ENCODE measurements around the gene CELSR2. TPM values are rescaled to one million over a fixed set of nuclear protein-coding genes. Genes with fewer than 3 reads are reported as not detected.
"Not testable (repeated sequence)": the region's sequence is repeated elsewhere in the genome, so short reads cannot be mapped to it uniquely, and the experiment has no call there.

CELSR2 gene
- total RNA-seq, 1 donor from 2014 or later, result 2.6 TPM

DNA sequence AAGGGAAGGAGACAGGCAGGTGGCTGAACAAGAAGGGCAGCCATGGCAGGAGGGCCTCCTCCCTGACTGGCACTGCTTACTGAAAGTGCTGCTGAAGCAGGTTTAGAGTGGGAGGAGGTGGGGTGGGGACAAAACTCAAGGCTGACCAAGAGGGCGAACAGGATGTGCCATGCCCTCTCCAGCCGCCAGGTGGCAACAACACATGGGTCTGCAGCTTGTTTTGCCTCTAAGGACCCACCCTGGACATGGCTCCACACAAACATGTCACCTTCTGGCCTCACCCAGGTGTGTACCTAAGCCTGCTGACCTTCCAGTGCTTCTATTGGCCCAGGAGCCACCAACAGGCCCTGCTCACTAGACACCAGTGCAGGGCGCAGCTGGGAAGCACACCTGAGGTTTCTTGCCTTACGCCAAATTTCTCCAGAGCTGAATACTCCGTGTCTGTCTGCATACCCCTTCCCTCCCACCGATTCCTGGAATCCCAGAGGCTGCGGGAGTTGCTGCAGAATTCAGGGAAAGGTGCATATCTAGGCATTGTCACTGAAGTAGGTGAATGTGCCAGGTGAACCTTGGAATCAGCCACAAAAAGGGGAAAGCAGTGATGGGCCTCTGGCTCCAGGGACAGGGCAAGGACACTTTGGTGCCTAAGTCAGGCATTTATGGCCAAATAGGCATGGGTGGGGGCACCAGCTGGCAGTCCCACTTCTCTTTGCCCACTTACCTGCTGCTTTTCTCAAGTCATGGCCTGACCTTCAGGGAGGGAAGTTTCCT lies 28.3 kb downstream of the CELSR2 start:
- peak; percentile 70 for DNase-seq (ENCODE audit: low spot score)

DNA sequence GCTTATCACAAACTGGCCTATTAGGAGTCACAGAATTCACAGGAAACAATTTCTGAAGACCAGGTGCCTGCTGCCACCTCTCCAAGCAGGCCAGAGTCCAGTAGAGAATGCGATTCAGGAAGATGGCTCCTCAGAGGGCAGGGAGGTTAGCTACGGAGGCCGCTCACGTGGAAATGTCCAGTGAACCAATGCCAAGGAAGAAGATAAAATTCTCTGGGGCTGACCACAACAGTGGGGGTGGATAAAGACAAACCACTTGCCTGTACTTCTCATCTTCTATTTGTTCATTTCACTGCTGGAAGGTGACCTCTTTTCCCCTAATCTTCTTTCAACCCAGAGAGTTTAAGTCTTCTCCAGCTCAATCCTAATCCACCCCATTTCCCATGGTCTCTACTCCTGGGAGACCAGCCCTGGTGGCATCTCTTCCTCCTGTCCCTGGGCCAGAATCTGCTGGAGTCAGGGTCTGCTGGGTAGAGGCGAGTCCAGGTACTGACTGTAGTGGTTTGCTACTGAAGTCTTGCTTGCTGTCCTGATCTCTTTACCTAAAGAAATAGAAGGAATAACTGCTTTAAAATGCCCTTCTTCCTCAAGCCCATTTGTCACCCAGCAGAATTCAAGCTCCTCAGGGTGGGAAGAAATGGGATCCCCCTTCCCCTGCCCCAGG lies 30.4 kb downstream of the CELSR2 start:
- DNase-seq (ENCODE audit: low spot score), result no peak

DNA sequence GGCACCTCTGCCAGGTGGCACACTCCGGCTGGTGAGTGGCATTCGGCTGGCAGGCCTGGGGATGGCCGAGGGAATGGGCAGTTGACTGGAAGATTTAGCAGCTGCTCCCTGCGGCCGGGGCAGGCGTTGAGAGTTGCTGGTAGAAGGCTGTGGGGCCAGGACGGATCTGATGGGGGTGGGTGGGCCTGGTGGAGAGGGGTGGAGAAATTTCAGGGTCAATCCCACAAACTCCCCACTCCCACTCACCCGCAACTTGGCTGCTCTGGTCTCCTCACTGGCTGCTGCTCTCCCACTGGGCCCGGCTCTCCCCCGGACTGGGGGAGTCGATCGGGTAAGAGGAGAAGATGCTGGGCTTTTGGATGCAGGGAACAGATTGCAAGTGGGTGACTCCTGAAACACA lies 31.5 kb downstream of the CELSR2 start:
- DNase-seq (ENCODE audit: low spot score), result no peak

DNA sequence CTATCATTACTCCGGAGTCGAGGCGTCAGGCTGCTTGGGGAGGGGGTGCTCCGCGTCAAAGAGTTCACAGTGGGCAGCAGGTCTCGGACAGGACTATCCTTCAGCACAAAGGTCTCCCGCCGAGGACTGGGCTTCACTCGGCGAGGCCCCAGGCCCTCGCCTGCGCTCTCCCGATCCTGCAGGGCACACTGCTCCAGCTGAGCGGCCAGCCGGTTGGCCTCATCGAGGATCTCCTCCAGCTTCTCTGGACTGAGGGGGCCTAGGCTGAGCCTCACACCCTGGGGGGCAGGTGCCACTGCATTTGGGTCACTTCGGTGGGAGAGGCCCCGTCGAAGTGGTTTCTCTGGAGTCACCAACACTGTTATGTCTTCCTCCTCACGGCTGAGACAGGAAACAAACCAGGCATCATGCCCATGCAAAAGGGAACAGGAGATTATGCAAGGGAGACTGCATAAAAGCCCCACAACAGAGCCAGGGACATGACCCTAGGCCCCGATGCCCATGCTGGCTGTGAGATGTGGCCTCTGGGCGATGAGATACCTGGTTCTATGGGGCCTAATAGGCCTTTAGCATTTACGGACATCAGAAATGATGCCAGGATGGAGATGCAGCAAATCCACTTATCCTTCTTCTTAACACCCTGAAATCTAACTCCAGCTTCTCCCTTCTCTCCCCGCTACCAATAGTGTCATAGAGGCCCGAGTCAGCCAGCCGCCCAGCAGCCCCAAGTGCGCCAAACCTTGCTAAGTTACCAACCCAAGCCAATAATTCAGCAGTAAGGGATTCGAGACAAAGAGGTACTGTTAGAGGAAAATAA lies 32.5 kb downstream of the CELSR2 start:
- DNase-seq (ENCODE audit: low spot score), result no peak

DNA sequence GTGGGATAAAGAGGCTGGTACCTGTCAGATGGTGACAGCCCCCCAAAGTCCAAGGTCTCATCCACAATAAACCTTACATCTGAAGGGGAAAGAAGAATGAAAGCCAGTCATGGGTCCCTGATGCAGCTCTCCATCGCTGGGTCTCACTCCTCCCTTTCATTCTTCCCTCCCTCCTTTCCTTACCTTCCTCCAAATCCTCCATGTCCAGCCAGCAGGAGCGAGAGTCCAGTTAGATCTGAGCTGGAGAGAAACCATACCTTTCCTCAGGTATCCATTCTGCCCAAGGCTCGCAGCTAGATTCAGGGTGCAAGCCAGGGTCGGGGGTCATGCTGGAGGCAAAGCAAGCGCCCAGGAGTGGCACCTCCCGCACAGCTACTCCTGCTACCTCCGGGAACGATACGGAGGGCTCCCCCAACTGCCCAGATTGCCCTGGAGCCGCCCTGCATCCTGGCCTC lies 33.2 kb downstream of the CELSR2 start:
- no peak for DNase-seq (ENCODE audit: low spot score)

DNA sequence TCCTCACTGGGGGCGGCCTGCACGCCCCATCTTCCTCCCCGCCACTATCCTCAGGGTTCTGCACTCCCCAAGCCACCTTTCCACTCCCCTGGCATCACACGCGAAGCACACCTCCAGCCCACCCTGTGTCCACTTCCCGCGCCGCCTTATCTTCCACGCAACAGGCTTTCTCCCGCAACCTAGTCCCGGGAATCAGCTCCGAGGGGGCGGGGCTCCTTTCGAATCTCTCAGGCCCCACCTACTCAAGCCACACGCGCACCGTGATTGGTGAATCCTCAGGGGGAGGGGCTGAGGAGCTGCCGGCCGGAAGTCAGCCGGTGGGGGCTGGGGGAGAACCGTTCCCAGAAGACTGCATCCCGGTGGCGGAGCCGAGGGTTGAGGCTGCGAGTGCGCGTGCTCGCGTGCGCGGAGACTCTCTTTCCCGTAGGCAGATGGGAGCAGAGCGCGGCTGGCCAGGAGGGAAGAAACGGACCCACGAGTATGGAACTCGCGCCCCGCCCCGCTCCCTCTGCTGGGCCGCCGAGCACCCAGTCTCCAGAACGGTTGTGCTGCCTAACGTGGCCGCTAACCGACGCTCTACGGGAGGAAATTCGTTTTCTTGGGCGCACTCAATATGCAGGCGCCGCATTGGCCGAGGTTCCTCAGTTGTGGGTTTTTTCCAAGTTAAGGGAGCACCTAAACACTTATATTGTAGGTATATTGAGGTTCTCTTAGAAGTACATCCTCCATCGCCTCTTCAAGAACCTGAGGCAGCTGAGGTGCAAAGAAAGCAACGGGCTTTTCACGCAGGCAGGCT lies 33.8 kb downstream of the CELSR2 start, which contains the start of gene PSRC1:
PSRC1 (minus strand) TSS at position 194 of the 796 bp plus-strand sequence.
- peak; percentile 98 for DNase-seq (ENCODE audit: low spot score)

DNA sequence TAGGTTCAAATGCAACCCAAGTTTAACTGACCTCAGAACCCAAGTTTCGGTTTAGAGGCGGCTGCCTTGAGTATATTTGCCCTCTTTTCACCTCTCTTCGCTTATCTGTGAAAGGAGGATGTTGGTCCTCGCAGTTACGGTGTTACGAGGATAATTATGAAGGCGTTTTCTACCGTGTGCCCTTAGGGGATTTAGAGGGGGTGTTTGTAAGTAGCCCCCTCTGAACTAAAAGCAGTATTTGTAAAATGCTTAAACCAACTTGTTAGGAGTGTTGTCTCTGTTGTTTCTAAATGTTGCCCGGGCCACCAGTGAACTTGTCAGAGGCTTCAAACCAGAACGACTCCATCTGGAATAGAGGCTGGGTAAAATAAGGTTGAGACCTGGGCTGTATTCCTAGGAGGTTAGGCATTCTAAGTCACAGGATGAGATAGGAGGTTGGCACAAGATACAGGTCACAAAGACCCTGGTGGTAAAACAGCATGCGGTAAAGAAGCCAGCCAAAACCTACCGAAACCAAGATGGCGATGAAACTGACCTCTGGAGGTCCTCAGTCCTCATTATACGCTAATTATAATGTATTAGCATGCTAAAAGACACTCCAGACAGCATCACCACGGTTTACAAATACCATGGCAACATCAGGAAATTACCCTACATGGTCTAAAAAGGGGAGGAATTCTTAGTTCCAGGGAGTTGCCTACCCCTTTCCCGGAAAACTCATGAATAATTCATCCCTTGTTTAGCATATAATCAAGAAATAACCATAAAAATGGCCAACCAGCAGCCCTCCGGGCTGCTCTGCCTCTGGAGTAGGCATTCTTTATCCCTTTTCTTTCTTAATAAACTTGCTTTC lies 34.6 kb downstream of the CELSR2 start:
- no peak for DNase-seq (ENCODE audit: low spot score)

DNA sequence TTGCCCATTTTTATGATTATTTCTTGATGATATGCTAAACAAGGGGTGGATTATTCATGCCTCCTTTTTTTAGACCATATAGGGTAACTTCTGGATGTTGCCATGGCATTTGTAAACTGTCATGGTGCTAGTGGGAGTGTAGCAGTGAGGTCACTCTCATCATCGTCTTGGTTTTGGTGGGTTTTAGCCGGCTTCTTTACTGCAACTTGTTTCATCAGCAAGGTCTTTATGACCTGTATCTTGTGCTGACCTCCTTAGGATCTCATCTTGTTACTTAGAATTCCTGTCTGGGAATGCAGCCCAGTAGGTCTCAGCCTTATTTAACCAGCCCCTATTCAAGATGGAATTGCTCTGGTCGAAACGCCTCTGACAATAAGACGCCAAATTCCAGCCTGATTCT lies 37.4 kb downstream of the CELSR2 start:
- not testable (repeated sequence) for DNase-seq (ENCODE audit: low spot score)

DNA sequence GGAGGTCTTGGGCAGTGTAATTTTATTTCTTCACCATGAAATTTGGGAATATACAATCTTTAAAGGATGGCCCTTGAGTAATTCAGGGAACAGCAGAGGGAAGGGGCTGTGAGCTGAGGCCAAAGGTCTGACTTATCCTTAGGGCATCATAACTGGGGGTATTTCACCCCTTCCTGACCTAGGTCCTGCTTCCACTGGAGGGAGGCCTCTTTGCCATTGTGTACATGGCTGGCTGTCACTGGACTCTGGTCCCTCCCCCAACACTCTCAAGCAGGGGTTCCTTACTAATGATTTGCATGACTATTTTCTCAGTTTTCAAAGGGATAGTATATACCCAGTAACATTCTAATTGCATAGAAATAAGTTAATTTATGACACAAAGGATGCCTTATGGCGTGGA lies 40.8 kb downstream of the CELSR2 start:
- no peak for DNase-seq (ENCODE audit: low spot score)

DNA sequence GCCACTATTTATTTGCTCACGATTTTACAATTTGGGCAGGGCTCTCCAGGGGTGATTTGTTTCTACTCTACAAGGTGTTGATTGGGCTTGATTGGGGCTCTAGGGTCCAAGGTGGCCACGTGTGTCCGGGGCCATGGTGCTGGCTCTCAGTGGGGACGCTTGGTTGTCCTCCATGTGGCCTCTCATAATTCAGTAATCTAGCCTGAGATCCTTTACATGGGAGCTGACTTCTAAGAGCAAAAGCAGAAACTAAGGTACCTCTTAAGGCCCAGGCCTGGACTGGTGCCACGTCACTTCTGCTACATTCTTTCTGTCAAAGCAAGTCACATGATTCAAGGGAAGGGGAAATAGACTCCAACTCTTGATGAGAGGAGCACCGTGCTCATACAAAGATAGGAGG lies 41.7 kb downstream of the CELSR2 start:
- DNase-seq (ENCODE audit: low spot score), result peak; percentile 37

DNA sequence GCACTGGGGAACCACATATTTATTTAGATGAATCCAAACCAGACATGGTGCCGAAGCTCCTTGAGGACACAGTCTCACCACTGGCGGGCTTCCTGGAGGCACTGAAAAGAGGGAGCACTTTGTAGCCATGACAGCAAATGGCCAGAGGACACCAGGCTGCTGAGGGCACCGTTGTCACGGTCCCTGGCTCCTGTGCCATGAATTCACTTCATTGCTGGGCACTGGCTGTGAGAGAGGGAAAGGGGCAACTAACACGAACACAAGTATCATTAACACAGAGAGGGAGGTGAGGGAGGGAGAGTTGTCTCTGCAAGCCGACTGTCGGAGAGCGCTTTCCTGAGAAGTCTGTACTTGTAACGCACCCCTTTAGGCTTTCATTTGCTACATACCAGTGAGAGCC lies 43.0 kb downstream of the CELSR2 start:
- DNase-seq (ENCODE audit: low spot score), result no peak

DNA sequence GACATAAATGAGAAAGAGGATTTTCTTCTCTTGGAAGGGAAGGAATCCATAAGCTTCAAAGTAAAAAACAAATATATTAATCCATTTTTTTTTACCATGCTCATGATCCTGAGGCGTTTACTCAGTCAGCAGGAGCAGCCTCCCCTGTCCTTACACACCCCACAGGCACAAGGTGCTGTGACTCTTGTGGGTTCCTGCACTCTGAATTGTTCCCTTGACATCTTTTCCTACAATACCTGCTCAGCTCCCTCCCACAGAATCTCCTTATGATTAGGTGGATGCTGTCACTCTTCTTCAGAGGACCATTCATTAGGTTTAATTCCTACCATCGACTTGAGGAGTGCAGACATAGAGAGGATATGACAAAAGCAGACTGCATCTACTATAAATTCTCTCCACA lies 43.7 kb downstream of the CELSR2 start:
- no peak for DNase-seq (ENCODE audit: low spot score)

DNA sequence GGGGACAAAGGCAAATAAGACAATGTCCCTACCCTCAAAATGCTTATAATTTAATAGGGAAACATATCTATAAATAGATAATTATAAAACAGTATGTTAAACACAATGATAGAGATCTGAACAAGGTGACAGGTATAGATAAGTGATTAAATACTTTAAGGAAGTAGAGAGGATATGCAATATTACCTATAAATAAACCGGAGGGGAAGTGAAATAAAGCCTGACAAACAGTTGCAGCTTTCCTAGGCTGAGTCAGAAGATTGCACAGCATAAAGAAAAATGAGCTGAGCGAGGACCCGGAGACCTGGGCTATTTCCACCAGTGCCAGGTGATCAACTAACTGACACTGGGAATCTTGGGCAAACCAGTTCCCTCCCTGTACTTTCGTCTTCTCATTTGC lies 45.1 kb downstream of the CELSR2 start:
- DNase-seq (ENCODE audit: low spot score), result no peak

DNA sequence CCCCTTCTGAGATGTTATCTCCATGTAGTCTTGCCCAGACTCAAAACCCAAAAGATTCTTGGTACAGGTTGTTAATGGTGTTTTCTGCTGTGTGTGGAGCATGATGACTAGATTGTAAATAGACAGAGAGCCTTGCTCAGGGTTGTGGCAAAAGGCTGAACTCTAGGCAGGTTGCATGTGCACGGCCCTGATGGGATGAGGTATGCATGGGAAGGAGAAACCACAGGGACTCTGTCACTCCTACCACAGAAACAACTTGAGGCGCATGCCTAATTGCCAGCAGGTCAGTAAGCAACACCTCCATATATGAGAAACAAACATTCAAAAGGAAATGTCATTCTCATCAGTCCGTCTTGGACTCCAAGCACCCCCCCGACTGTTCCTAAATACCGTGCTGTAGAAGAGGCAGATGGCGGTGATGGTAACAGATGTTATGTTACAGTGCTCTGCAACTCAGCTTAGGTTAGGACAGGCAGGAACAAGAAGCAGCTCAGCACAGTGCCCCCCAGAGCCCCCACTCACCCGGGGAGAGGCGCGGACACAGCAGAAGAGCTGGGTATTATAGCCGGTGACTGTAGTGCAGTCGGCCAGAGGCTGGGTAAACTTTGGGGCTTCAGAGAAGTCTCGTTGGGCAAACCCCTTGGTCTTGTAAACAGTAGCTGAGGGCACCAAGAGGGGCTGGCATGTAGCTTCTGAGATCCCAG lies 46.5 kb downstream of the CELSR2 start:
- no peak for DNase-seq (ENCODE audit: low spot score)

DNA sequence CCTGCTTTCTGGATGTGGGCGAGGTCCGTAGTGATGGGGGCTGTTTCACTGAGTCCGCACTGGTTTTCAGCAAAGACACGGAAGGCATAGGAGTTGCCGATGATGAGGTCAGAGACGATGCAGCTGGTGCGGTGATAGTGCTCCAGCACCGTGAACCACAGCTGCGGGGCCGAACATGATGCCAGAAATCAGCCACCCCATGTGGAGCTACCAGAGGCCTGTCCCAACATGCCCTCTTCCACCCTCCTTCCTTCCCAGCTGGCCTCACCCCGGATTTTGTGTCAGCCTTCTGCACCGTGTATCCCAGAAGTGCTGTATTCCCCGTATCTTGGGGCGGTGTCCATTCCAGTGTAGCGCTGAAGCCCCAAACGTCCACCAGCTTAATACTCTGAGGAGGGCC lies 47.4 kb downstream of the CELSR2 start:
- no peak for DNase-seq (ENCODE audit: low spot score)

DNA sequence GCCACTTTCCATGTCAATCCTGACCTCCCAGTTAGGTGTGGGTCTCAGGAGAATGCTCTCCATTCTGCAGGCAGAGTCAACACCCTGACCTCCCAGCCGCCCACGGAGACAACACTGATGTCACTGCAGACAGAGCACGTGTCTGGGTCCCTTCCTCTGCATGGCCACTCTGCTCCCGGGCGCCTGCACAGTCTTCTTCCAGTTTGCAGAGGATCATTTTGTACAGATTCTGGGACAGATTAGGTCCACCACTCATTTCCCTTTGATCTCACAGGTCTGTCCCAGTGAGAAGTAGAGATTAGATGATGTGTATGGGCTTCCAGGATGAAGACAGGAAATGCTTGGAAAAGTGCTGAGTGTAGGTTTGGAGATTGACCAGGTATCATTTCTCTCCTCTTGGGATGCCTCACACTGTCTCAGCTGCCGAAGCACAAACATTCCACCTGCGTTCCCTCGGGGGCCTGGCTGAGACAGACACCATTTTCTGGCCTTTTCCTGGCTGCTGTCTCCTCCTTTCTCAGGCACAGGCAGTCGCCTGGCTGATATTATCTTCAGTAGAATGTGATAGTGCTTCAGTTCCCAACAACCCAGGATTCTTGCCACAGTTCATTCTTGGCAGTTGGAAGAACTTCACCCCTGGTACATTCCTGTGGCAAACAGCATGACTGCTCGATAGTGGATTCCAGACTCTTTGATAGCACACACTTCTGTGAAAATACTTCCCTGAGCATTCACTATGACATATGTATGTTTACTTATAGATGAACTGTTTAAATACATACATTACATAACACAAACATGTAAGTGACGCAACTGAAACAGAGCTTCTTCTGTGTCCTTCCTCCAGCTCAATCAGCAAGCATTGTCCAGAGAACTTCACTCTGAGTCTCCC lies 49.6 kb downstream of the CELSR2 start:
- peak; percentile 33 for DNase-seq (ENCODE audit: low spot score)

DNA sequence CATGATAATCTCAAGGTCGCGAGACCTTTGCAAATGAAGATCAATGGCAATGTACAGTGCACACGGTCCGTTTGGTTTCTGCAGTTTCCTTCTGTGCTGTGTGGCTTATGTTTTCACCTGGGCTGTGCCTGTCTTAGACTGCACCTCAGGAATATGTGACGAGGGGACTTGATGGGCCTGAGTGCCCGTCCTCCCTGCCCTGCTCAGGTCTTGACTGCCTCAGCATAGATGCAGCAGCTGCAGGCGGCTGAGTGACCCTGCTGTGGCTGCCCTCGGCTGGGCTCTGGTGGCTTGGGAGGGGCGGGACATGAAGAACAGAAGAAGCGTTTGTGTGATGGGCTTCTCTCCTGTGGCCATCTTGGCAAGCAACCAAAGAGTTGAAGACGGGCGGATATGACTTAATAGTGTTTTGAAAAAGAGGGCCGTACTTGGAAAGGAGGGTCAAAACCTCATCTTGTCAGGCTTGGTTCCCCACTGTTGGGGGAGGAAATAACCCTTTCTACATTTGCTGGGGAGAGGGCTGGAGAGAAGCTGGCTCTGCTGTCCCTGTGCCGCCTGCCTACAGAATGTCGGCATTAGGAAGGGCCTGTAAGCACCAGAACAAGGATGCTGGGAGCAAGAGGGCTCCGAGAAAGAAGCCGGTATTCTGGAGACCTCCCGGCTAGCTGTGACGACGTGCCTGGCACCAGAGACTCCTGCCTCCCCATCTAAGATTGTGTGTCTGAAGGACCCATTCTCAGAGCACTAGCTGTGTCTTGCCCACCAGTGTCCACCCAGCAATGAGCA lies 50.4 kb downstream of the CELSR2 start:
- peak; percentile 20 for DNase-seq (ENCODE audit: low spot score)

DNA sequence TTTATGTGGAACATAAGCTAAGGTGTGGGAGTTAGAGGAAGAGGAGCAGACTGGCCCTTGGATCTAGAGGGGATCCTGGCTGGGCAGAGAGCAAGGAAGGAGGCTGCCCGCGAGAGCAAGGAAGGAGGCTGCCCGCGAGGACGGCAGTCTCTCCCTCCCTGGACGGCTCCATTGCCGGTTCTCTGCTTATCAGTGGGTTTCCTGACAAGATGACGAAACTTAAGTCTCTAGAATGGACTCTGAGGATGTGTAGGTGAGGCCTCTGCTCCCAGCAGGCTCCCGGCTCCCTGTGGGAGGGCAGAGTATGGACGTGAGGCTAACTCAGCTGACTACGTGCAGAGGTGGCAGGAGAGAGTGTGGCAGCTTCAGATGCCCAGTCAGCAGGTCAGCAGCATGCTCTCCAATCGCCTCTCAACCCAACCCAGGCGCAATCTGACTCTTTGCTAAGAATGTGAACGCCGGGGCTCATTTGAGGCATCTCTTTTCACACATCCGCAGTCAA lies 51.4 kb downstream of the CELSR2 start:
- no peak for DNase-seq (ENCODE audit: low spot score)
